ENCODE results near the gene GZMH.
"Not testable (repeated sequence)": the region's sequence is repeated elsewhere in the genome, so short reads cannot be mapped to it uniquely, and the experiment has no call there.

Gene GZMH, protein sequence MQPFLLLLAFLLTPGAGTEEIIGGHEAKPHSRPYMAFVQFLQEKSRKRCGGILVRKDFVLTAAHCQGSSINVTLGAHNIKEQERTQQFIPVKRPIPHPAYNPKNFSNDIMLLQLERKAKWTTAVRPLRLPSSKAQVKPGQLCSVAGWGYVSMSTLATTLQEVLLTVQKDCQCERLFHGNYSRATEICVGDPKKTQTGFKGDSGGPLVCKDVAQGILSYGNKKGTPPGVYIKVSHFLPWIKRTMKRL

DNA sequence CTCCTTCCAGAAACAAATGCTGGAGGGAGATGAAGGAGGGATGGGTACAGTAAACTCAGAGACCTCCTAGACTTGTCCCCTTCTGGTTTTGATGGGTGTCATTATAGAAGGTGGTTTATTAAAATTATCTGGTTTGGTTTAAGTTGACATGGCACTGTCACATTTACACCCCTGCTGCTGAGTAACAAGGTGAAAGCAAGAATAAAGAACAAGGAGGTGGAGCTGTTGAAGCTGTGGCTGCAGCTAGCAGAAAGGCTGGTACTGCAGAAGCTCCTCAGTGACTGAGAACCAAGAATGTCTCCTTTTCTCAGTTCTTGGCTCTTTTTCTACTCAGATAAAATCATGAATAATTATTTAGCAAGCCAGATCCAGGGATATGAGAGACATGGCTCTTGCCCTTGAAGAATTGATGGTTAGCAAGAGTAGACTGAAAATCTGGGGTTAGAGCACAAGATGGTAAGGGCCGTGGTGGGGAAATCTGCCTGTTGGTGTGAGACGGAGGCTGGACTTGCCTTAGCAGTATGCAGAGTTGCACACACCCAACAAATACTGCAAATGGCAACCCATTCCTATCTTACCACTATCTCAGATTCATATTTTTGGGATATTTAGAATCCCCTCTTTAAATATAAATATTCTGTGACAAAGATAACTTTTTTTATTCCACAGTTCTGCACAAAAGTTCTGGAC lies at the start of gene GZMH:
TSS of gene GZMH (minus strand) at position 31 of the 690 bp plus-strand sequence. CDS start 72 bp downstream, outside the sequence.
- DNase-seq (ENCODE audit: extremely low read depth, low read depth) = no peak

DNA sequence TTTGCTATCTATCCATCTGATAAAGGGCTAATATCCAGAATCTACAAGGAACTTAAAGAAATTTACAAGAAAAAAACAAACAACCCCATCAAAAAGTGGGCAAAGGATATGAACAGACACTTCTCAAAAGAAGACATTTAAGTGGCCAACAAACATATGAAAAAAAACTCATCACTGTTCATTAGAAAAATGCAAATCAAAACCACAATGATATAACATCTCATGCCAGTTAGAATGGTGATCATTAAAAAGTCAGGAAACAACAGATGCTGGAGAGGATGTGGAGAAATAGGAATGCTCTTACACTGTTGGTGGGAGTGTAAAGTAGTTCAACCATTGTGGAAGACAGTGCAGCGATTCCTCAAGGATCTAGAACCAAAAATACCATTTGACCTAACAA lies 38.9 kb upstream of the GZMH start:
- H3K4me3 ChIP-seq (replicated peaks; ENCODE audit: low read depth, low read length); DNase-seq (ENCODE audit: extremely low read depth, low read depth): not testable (repeated sequence)

More for the DNA sequence above, at the start of gene GZMH:
- TF ChIP-seq, protein P1, sequence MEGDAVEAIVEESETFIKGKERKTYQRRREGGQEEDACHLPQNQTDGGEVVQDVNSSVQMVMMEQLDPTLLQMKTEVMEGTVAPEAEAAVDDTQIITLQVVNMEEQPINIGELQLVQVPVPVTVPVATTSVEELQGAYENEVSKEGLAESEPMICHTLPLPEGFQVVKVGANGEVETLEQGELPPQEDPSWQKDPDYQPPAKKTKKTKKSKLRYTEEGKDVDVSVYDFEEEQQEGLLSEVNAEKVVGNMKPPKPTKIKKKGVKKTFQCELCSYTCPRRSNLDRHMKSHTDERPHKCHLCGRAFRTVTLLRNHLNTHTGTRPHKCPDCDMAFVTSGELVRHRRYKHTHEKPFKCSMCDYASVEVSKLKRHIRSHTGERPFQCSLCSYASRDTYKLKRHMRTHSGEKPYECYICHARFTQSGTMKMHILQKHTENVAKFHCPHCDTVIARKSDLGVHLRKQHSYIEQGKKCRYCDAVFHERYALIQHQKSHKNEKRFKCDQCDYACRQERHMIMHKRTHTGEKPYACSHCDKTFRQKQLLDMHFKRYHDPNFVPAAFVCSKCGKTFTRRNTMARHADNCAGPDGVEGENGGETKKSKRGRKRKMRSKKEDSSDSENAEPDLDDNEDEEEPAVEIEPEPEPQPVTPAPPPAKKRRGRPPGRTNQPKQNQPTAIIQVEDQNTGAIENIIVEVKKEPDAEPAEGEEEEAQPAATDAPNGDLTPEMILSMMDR (IDR thresholded peaks at IDR 0.05; ENCODE audit: low read depth, low read length, missing control alignments) = no peak
- H3K4me3 ChIP-seq (replicated peaks; ENCODE audit: low read depth, low read length) = no peak within 1 kb of the TSS

DNA sequence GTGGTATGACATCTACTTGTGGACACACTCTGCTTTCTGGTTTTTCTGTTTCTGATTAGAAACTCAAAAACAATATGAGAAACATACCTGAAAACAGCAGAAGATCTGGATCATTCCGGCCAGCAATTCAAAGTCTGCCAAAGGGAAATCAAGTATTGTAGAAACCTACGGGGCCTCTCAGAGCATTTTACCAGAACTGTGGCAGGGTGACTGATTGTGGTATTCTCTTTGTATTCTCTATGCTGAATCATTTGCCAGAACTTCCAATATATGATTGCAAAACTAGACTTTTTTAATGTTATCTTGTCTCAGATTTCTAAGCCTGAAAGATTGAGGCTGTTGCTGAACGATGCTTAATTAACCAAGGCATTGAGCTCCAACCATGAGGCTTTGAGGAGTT lies 30.4 kb upstream of the GZMH start:
- TF ChIP-seq, protein P1 (IDR thresholded peaks at IDR 0.05; ENCODE audit: low read depth, low read length, missing control alignments) = no peak
- no peak for DNase-seq (ENCODE audit: extremely low read depth, low read depth)
- no peak overlapping the region for H3K4me3 ChIP-seq (replicated peaks; ENCODE audit: low read depth, low read length)

DNA sequence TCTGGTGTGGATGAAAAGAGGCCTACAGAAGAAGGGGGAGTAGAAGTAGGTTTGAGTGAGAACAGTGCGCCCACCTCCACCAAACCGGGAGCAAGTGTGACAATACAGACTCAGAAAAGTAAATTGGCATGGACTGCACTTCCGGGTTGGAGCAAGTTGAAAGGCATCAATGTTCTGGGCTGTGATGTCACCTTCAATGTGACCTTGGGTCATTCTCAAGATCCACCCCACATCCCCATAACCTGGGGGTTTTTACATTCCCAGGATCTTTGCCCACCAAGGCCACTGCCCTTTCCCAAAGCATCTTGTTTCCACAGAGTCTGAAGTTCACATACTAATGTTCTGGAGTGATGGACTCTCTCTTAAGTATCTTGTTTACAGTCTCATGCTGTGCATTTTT lies 29.8 kb upstream of the GZMH start:
- DNase-seq (ENCODE audit: extremely low read depth, low read depth) = no peak
- TF ChIP-seq, protein P1 (IDR thresholded peaks at IDR 0.05; ENCODE audit: low read depth, low read length, missing control alignments) = no peak
- no peak overlapping the region for H3K4me3 ChIP-seq (replicated peaks; ENCODE audit: low read depth, low read length)

DNA sequence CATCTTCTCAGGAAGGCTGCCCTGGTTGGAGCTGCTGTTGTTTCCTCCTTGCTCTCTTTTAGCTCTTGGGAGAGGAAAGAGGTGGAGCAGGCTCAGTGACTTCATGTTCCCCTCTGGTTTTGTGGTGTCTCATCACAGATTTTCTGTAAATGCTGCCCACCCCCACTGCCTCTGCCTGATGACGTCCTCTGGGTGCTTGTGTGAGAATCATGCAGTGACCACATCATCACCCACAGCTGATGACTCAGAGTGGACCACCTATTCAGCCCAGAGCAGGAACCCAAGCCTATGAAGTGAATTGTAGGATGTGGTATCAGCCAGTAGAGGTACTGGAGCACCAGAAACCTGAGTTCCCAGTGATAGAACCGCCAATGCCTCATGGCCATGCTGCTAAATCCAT lies 24.7 kb upstream of the GZMH start, which contains the start of gene GZMB:
TSS of gene GZMB (minus strand) at position 33 of the 400 bp plus-strand sequence. CDS start at position 3, 30 bp downstream.
- no peak within 1 kb of the TSS for H3K4me3 ChIP-seq (replicated peaks; ENCODE audit: low read depth, low read length)
- DNase-seq (ENCODE audit: extremely low read depth, low read depth) = no peak
- TF ChIP-seq, protein P1 (IDR thresholded peaks at IDR 0.05; ENCODE audit: low read depth, low read length, missing control alignments) = no peak

DNA sequence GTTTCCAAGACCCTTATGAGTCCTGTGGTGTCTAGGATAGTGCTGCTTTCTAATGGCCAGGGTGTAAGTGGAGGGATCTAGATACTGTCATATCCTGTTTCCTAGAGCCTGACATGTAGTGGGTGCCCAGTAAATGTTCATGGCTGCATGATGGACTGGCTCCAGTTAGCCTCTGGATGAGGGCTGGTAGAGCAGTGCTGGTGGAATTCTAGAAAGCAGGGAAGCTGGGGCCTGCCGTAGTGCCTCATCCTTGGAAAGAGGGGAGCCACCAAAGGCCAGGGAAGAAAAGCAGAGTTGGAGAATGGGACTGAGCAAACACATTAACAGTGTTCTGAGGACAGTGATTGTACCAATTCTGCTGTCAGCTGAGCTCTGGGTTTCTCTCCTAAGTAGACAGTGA lies 23.9 kb upstream of the GZMH start:
- TF ChIP-seq, protein P1 (IDR thresholded peaks at IDR 0.05; ENCODE audit: low read depth, low read length, missing control alignments) = no peak
- no peak for DNase-seq (ENCODE audit: extremely low read depth, low read depth)
- no peak overlapping the region for H3K4me3 ChIP-seq (replicated peaks; ENCODE audit: low read depth, low read length)

DNA sequence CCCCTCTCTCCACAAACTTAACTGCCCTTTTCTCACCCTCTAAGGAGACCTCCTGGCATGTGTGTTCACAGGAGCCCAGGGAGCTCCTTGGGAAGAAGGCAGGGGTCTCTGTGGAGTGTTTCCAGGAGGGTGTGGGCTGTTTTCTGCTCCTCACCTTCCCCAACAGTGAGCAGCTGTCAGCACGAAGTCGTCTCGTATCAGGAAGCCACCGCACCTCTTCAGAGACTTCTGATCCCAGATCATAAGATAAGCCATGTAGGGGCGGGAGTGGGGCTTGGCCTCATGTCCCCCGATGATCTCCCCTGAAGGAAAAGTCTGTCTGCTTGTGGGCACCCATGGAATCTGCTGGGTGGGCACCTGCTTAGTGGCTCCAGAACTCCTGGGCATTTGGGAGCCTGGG lies 23.3 kb upstream of the GZMH start:
- TF ChIP-seq, protein P1 (IDR thresholded peaks at IDR 0.05; ENCODE audit: low read depth, low read length, missing control alignments) = no peak
- DNase-seq (ENCODE audit: extremely low read depth, low read depth) = no peak
- no peak overlapping the region for H3K4me3 ChIP-seq (replicated peaks; ENCODE audit: low read depth, low read length)
